ENCODE measurements around the gene ABHD12.
"Not testable (repeated sequence)": the region's sequence is repeated elsewhere in the genome, so short reads cannot be mapped to it uniquely, and the experiment has no call there.

The ABHD12 gene

DNA sequence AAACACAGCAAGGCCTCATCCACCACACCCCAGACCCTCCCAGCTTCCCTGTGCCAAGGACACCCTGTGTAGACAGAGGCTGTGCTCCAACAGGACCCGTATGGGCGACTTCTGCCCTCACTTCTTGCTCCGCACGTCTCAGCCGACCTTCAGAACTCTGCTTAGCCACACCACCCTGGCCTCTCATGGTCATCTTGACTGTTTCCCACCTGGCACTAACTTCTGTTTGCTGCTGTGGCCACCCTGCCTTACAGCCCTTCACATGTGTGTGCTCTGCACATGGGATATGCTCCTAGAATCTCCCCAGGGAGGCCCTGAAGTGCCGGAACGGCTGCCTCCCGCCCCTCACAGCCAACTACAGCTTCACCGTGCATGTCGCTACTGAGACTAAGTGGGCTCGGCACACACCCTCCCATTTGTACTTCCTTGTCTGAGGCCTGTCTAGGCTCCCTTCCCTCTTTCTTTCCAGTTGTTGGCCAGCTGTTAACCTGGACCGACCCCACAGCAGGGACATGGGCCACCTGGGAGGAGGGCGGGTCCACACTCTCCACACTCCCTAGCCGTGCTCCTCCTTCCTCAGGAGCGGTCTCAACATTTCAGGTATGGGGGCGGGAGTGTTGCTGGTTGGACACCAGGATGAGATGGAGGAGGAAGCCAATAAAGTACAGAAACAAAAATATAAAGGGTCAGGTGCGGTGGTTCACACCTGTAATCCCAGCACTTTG is 73.1 kb downstream of the ABHD12 start:
- no peaks in the 10 kb centered on the region for H3K9me3 ChIP-seq (ENCODE audit: control insufficient read depth in 2 of 2, low read length in 2 of 2)
- H3K27me3 ChIP-seq (ENCODE audit: control insufficient read depth in 2 of 2, insufficient read depth in 2 of 2, low read length in 2 of 2): no peaks in the 10 kb centered on the region
- peaks cover 3 to 8% of the 10 kb centered on the region in 2 donors for H3K36me3 ChIP-seq (ENCODE audit: control insufficient read depth in 2 of 2, insufficient read depth in 2 of 2, low read length in 2 of 2)
- no peak overlapping the region for H3K4me3 ChIP-seq (ENCODE audit: low read length in 2 of 2)
- peak overlapping the region; percentile 4 to 56 for H3K27ac ChIP-seq (ENCODE audit: low read depth in 2 of 2, low read length in 2 of 2)
- peaks cover 13 to 20% of the 10 kb centered on the region in 2 donors for H3K4me1 ChIP-seq (ENCODE audit: control insufficient read depth in 2 of 2, insufficient read depth in 2 of 2, low read length in 2 of 2)
- H3K9ac ChIP-seq (ENCODE audit: low read depth in 1 of 2, low read length in 2 of 2): peak overlapping the region; percentile 1 to 32

DNA sequence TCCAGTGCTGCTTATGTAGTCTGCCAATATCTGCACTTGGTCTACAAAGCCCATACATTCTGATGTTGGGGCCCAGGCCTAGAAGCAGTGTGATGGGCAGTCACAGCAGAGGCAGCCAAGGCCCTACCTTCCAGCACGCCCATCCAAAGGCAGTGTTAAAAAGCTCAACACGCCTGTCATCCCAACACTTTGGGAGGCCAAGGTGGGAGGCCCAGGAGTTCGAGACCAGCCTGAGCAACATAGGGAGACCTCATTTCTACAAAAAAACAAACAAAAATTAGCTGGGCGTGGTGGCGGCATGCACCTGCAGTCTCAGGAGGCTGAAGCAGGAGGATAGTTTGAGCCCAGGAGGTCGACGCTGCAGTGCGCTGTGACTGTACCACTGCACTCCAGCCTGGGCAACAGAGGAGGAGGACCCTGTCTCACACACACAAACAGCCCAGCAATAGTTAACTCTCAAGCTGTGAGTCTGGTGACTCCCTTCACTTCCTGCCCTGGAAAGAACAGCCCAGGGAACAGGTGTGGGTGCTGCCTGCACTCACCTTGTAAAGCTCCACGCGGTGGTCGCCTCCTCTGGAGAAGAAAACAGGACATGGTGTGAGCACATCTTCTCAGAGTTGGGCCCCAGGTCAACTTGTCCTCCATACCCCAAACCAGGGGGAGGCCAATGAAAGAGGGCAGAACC is 74.0 kb downstream of the ABHD12 start:
- H3K27ac ChIP-seq (ENCODE audit: low read depth in 2 of 2, low read length in 2 of 2): no peak overlapping the region
- peaks cover 13 to 20% of the 10 kb centered on the region in 2 donors for H3K4me1 ChIP-seq (ENCODE audit: control insufficient read depth in 2 of 2, insufficient read depth in 2 of 2, low read length in 2 of 2)
- peak overlapping the region in 1 of 2 donors; percentile 1 for H3K9ac ChIP-seq (ENCODE audit: low read depth in 1 of 2, low read length in 2 of 2)
- no peak overlapping the region for H3K4me3 ChIP-seq (ENCODE audit: low read length in 2 of 2)
- H3K9me3 ChIP-seq (ENCODE audit: control insufficient read depth in 2 of 2, low read length in 2 of 2): no peaks in the 10 kb centered on the region
- peaks cover 3 to 5% of the 10 kb centered on the region in 2 donors for H3K36me3 ChIP-seq (ENCODE audit: control insufficient read depth in 2 of 2, insufficient read depth in 2 of 2, low read length in 2 of 2)
- H3K27me3 ChIP-seq (ENCODE audit: control insufficient read depth in 2 of 2, insufficient read depth in 2 of 2, low read length in 2 of 2): no peaks in the 10 kb centered on the region

DNA sequence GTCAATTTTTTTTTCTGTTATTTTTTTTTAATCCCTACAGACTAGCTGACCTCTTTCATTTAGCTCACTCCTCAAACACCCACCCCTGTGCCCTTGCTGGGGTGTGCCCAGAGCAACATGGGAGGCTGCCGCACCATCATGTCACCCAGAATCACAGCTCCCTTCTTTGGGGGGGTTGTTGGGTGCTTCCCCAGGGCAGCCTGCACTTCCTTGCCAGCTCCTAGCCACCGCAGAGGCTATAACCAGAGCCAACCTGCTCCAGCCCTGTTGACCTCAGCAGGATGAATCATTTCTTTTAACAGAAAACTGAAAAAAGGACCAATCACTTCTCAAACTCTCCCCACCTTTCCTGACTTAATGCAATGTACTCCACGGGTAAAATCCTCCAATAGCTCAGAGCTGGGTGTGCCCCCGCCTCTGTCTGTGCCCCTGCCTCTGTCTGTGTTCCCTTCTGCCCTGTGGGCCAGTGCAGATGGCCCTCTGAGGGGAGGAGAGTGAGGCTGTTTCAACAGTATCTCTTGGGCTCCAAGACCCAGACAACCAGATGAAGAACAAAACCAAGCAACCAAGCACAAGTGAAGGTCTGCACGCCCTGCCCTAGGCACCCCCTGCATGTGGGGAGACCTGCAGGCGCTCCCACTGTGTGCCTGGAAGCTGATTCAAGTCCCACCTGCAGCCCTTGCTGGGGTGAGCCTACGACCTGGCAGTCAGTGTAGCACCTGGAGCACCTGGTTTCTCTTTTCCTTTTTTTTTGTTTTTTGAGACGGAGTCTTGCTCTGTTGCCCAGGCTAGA is 75.0 kb downstream of the ABHD12 start:
- Histone ChIP-seq H3K9ac (ENCODE audit: low read depth in 1 of 2, low read length in 2 of 2) (no peak overlapping the region), H3K27me3 (ENCODE audit: control insufficient read depth in 2 of 2, insufficient read depth in 2 of 2, low read length in 2 of 2) (no peaks in the 10 kb centered on the region), H3K9me3 (ENCODE audit: control insufficient read depth in 2 of 2, low read length in 2 of 2) (no peaks in the 10 kb centered on the region), H3K36me3 (ENCODE audit: control insufficient read depth in 2 of 2, insufficient read depth in 2 of 2, low read length in 2 of 2) (peaks cover 0 to 2% of the 10 kb centered on the region in 2 donors), H3K4me3 (ENCODE audit: low read length in 2 of 2) (no peak overlapping the region), H3K4me1 (ENCODE audit: control insufficient read depth in 2 of 2, insufficient read depth in 2 of 2, low read length in 2 of 2) (peaks cover 22 to 23% of the 10 kb centered on the region in 2 donors), H3K27ac (ENCODE audit: low read depth in 2 of 2, low read length in 2 of 2) (no peak overlapping the region)

DNA sequence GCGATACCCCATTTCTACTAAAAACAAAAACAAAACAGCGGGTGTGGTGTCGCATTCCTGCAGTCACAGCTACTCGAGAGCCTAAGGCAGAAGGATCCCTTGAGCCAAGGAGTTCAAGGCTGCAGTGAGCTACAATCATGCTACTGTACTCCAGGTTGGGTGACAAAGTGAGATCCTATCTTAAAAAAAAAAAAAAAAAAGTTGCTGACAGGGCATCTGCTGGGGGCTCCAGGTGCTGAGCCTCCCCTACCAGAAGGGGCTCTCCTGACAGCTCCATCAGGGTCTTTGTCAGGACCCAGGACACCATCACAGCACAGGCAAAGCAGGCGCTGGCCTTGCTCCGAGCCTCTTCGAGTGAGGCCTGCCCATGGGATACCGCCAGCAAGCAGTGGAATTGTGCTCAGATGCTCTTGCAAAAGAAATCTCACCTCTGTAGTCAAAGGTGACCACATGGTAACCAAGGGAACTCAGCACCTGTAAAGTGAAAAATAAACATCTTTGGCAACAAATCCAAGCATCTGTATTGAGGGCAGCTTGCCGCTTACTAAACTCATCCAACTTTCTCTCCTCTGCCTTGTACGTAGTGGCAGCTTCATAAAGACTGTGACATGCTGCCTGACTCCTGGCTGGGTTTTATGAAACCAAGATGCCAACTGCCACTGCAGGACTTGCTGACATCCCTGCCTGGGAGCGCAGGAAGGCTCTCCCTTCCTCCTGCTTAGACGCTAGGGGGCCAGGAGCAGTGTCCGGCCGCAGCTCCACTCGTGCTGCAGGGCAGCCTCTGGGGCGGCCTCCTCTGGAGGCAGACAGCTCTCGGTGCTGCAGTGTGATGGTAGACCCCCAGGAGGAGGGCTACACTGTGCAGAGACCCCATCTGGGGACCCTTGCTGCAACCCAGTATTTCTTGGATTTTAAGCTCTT is 75.9 kb downstream of the ABHD12 start:
- H3K27ac ChIP-seq (ENCODE audit: low read depth in 2 of 2, low read length in 2 of 2): no peak overlapping the region
- peaks cover 0 to 2% of the 10 kb centered on the region in 2 donors for H3K36me3 ChIP-seq (ENCODE audit: control insufficient read depth in 2 of 2, insufficient read depth in 2 of 2, low read length in 2 of 2)
- no peaks in the 10 kb centered on the region for H3K27me3 ChIP-seq (ENCODE audit: control insufficient read depth in 2 of 2, insufficient read depth in 2 of 2, low read length in 2 of 2)
- no peak overlapping the region for H3K9ac ChIP-seq (ENCODE audit: low read depth in 1 of 2, low read length in 2 of 2)
- H3K9me3 ChIP-seq (ENCODE audit: control insufficient read depth in 2 of 2, low read length in 2 of 2): no peaks in the 10 kb centered on the region
- H3K4me1 ChIP-seq (ENCODE audit: control insufficient read depth in 2 of 2, insufficient read depth in 2 of 2, low read length in 2 of 2): peaks cover 30 to 32% of the 10 kb centered on the region in 2 donors
- no peak overlapping the region for H3K4me3 ChIP-seq (ENCODE audit: low read length in 2 of 2)

DNA sequence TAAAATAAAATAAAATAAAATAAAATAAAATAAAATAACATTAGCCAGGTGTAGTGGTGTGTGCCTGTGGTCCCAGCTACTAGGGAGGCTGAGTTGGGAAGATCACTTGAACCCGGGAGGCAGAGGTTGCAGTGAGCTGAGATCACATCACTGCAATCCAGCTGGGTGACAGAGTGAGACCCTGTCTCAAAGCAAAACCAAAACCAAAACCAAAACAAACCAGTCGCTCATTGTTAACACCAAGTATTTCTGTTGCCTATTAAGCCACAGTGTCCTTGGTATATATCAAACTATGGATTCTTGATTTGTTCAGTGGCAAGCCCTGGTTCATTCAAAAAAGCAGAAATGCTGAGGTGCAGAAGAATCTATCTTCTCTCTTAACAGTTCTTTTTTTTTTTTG is 77.0 kb downstream of the ABHD12 start:
- Histone ChIP-seq H3K4me3 (ENCODE audit: low read length in 2 of 2) (no peak overlapping the region), H3K9ac (ENCODE audit: low read depth in 1 of 2, low read length in 2 of 2) (no peak overlapping the region), H3K9me3 (ENCODE audit: control insufficient read depth in 2 of 2, low read length in 2 of 2) (no peaks in the 10 kb centered on the region), H3K36me3 (ENCODE audit: control insufficient read depth in 2 of 2, insufficient read depth in 2 of 2, low read length in 2 of 2) (peaks cover 0 to 2% of the 10 kb centered on the region in 2 donors), H3K4me1 (ENCODE audit: control insufficient read depth in 2 of 2, insufficient read depth in 2 of 2, low read length in 2 of 2) (peaks cover 39 to 42% of the 10 kb centered on the region in 2 donors), H3K27ac (ENCODE audit: low read depth in 2 of 2, low read length in 2 of 2) (no peak overlapping the region), H3K27me3 (ENCODE audit: control insufficient read depth in 2 of 2, insufficient read depth in 2 of 2, low read length in 2 of 2) (no peaks in the 10 kb centered on the region)

DNA sequence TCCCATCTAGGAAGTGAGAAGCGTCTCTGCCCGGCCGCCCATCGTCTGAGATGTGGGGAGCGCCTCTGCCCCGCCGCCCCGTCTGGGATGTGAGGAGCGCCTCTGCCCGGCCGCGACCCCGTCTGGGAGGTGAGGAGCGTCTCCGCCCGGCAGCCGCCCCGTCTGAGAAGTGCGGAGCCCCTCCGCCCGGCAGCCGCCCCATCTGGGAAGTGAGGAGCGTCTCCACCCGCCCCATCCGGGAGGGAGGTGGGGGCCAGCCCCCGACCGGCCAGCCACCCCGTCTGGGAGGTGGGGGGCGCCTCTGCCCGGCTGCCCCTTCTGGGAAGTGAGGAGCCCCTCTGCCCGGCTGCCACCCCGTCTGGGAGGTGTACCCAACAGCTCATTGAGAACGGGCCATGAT is 77.9 kb downstream of the ABHD12 start:
- H3K4me1 ChIP-seq (ENCODE audit: control insufficient read depth in 2 of 2, insufficient read depth in 2 of 2, low read length in 2 of 2): peaks cover 42 to 47% of the 10 kb centered on the region in 2 donors
- H3K9me3 ChIP-seq (ENCODE audit: control insufficient read depth in 2 of 2, low read length in 2 of 2); H3K36me3 ChIP-seq (ENCODE audit: control insufficient read depth in 2 of 2, insufficient read depth in 2 of 2, low read length in 2 of 2): not testable (repeated sequence)

DNA sequence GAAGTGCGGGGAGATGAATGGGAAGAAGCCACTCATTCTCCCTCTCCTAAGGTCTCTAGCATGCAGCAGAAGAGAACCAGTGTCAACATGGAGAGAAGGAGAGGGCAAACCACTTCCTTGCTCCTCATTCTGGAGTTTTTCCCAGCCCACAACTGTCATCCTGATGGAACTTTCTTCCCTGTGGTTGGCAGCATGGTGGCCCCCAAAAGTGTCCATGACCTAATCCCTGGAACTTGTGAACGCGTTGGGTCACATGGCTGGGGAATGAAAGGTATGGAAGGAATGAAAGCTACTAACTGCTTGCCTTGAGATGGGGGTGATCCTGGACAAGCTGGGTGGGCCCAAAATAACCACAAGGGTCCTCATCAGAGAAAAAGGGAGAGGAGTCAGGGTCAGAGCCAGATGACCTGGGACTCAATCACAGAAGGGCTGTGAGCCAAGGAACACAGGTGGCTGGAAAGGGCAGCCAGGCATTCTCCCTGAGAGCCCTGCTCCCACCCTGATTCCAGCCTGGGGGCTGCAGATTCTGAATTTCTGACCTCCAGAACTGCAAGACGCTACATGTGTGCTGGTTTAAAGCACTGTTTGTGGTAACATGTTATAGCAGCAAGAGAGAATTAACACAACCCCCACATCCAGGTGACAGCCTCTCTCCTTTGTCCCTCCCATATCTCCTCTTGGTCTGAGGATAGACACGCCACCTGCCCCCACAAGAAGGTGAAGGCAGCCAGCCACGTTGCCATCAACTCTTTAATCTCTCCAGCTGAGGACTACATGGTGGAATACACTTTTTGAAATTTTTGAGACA is 79.5 kb downstream of the ABHD12 start:
- no peaks in the 10 kb centered on the region for H3K27me3 ChIP-seq (ENCODE audit: control insufficient read depth in 2 of 2, insufficient read depth in 2 of 2, low read length in 2 of 2)
- H3K4me1 ChIP-seq (ENCODE audit: control insufficient read depth in 2 of 2, insufficient read depth in 2 of 2, low read length in 2 of 2): peaks cover 32 to 42% of the 10 kb centered on the region in 2 donors
- no peaks in the 10 kb centered on the region for H3K9me3 ChIP-seq (ENCODE audit: control insufficient read depth in 2 of 2, low read length in 2 of 2)
- H3K36me3 ChIP-seq (ENCODE audit: control insufficient read depth in 2 of 2, insufficient read depth in 2 of 2, low read length in 2 of 2): peaks cover 2% of the 10 kb centered on the region in 2 donors
- peak overlapping the region; percentile 56 for H3K4me3 ChIP-seq (ENCODE audit: low read length in 2 of 2)
- H3K9ac ChIP-seq (ENCODE audit: low read depth in 1 of 2, low read length in 2 of 2): peak overlapping the region; percentile 57 to 76
- H3K27ac ChIP-seq (ENCODE audit: low read depth in 2 of 2, low read length in 2 of 2): peak overlapping the region; percentile 92 to 96

More for the DNA sequence above, 77.9 kb downstream of the ABHD12 start:
- not testable (repeated sequence) for H3K4me3 ChIP-seq (ENCODE audit: low read length in 2 of 2); H3K27ac ChIP-seq (ENCODE audit: low read depth in 2 of 2, low read length in 2 of 2); H3K9ac ChIP-seq (ENCODE audit: low read depth in 1 of 2, low read length in 2 of 2); H3K27me3 ChIP-seq (ENCODE audit: control insufficient read depth in 2 of 2, insufficient read depth in 2 of 2, low read length in 2 of 2)

DNA sequence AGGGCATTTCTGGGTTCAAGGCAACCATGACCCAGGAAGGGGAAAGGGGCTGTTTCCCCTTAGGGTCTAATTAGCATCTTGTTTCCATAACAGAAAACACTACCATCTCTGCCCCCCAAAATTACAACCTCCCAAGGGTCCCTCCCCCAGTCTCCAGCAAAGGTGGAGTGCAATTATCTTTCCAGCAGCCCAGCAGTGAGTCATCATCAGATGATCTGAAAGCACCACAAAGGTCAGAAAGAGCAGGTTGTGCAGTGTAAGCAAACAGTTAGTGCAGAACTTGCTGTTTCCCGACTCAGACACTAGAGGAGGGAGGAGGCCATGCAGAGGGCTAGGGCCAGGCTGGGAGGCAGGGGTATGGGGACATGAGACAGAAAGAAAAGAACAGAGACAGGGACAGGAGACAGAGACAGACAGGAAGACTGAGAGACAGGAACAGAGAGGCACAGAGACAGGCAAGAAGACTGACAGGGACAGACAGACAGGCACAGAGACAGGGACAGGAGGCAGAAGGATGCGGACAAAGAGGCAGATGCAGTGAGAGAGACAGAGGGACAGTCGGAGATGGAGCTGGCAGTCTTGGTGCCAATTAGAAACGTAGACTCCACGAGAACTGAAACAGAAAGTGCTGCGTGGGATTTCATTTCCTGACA is 80.2 kb downstream of the ABHD12 start:
- peak overlapping the region; percentile 92 to 96 for H3K27ac ChIP-seq (ENCODE audit: low read depth in 2 of 2, low read length in 2 of 2)
- H3K4me1 ChIP-seq (ENCODE audit: control insufficient read depth in 2 of 2, insufficient read depth in 2 of 2, low read length in 2 of 2): peaks cover 32 to 42% of the 10 kb centered on the region in 2 donors
- peak overlapping the region; percentile 56 for H3K4me3 ChIP-seq (ENCODE audit: low read length in 2 of 2)
- no peaks in the 10 kb centered on the region for H3K9me3 ChIP-seq (ENCODE audit: control insufficient read depth in 2 of 2, low read length in 2 of 2)
- H3K9ac ChIP-seq (ENCODE audit: low read depth in 1 of 2, low read length in 2 of 2): peak overlapping the region; percentile 57 to 76
- peaks cover 2% of the 10 kb centered on the region in 2 donors for H3K36me3 ChIP-seq (ENCODE audit: control insufficient read depth in 2 of 2, insufficient read depth in 2 of 2, low read length in 2 of 2)
- H3K27me3 ChIP-seq (ENCODE audit: control insufficient read depth in 2 of 2, insufficient read depth in 2 of 2, low read length in 2 of 2): no peaks in the 10 kb centered on the region
